Measurements from ENCODE around the gene TMEM44.

The TMEM44 gene

DNA sequence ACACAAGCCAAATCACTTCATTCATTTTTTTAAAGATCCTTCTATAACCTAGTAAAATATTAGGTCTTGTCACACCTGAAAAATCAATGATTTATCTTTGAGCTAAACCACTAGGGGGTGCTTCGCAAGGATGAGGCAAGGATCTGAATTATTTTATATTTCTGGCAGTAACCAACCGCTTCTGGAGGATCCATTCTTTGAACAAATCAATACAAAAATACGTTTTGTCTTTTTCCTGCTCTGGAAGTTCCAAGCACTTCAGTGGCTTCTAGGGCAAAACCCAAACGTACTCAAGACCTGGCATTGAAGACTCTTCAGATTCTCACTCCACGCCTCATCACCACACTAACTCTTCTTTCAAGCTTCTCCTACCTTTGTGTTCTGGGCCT is 38.3 kb upstream of the TMEM44 start:
- Histone ChIP-seq H3K27ac (ENCODE audit: low read depth, low read length) (peak overlapping the region; percentile 91), H3K36me3 (ENCODE audit: insufficient read depth, low read length) (peaks cover 31% of the 10 kb centered on the region), H3K27me3 (ENCODE audit: insufficient read depth, low read length) (peaks cover 12% of the 10 kb centered on the region), H3K9ac (ENCODE audit: low read depth, low read length) (peak overlapping the region; percentile 95), H3K4me3 (ENCODE audit: low read length) (peak overlapping the region; percentile 88), H3K9me3 (ENCODE audit: insufficient read depth, low read depth, low read length) (no peaks in the 10 kb centered on the region), H3K4me1 (ENCODE audit: insufficient read depth, low read length) (peaks cover 6% of the 10 kb centered on the region; the same call in 1 of the 2 replicates)
- WGBS: under 1% methylated on average over 5 of the region's 5 CpGs

- 83% methylated on average over 7 of the region's 7 CpGs for WGBS
- Histone ChIP-seq H3K4me3 (ENCODE audit: low read length) (no peak overlapping the region), H3K9ac (ENCODE audit: low read depth, low read length) (no peak overlapping the region), H3K27ac (ENCODE audit: low read depth, low read length) (no peak overlapping the region), H3K36me3 (ENCODE audit: insufficient read depth, low read length) (peaks cover 64% of the 10 kb centered on the region), H3K9me3 (ENCODE audit: insufficient read depth, low read depth, low read length) (no peaks in the 10 kb centered on the region), H3K27me3 (ENCODE audit: insufficient read depth, low read length) (no peaks in the 10 kb centered on the region), H3K4me1 (ENCODE audit: insufficient read depth, low read length) (peaks cover 6% of the 10 kb centered on the region; the same call in 1 of the 2 replicates)
Measured at GRCh38 chr3:194667363-194667762, 34.1 kb upstream of the TMEM44 start.

DNA sequence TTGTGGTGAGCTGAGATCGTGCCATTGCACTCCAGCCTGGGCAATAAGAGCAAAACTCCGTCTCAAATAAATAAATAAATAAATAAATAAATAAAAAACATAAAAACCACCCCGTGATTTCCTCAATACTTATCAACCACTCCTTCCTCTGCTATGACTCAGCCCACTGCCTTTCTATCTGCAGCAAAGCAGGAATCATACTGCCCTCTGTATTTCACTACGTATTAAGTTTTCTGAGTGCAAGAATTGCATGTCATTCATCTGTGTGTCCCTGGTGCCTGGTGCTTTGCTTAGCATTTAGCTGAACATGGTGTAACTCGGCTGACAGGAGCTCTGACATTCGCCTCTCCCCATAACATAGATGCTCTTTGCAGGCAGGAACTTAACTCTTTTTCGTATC is 31.6 kb upstream of the TMEM44 start:
- no peaks in the 10 kb centered on the region for H3K4me1 ChIP-seq (ENCODE audit: insufficient read depth, low read length)
- no peak overlapping the region for H3K9ac ChIP-seq (ENCODE audit: low read depth, low read length)
- H3K36me3 ChIP-seq (ENCODE audit: insufficient read depth, low read length): peaks cover 82% of the 10 kb centered on the region
- no peaks in the 10 kb centered on the region for H3K27me3 ChIP-seq (ENCODE audit: insufficient read depth, low read length)
- H3K4me3 ChIP-seq (ENCODE audit: low read length): no peak overlapping the region
- no peak overlapping the region for H3K27ac ChIP-seq (ENCODE audit: low read depth, low read length)
- 92% methylated on average over 7 of the region's 7 CpGs for WGBS
- H3K9me3 ChIP-seq (ENCODE audit: insufficient read depth, low read depth, low read length): no peaks in the 10 kb centered on the region

DNA sequence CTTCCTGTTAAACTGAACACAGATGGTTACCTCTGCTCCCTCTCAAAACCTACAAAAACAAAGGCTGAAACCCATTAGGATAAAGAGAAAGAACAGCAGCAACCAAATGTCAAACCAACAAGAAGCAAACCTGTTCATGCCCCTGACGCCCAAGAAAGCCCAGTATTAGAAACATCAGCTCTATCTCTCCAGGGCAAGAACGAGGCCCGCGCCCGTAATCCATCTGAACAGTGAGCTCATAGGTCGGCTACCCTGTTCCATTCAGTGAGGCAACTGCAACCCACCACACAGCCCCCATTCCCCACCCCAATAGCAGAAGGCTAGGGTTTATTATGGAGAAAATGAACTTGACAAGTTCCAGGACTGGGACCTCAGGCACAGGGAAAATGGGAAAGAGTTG is 28.7 kb upstream of the TMEM44 start:
- H3K4me1 ChIP-seq (ENCODE audit: insufficient read depth, low read length): no peaks in the 10 kb centered on the region
- H3K9me3 ChIP-seq (ENCODE audit: insufficient read depth, low read depth, low read length): no peaks in the 10 kb centered on the region
- WGBS: 82% methylated on average over 6 of the region's 6 CpGs
- H3K4me3 ChIP-seq (ENCODE audit: low read length): no peak overlapping the region
- H3K36me3 ChIP-seq (ENCODE audit: insufficient read depth, low read length): peaks cover 87% of the 10 kb centered on the region
- no peaks in the 10 kb centered on the region for H3K27me3 ChIP-seq (ENCODE audit: insufficient read depth, low read length)
- no peak overlapping the region for H3K27ac ChIP-seq (ENCODE audit: low read depth, low read length)
- no peak overlapping the region for H3K9ac ChIP-seq (ENCODE audit: low read depth, low read length)

- Histone ChIP-seq H3K4me1 (ENCODE audit: insufficient read depth, low read length) (no peaks in the 10 kb centered on the region), H3K27me3 (ENCODE audit: insufficient read depth, low read length) (no peaks in the 10 kb centered on the region), H3K36me3 (ENCODE audit: insufficient read depth, low read length) (peaks cover 83% of the 10 kb centered on the region), H3K4me3 (ENCODE audit: low read length) (no peak overlapping the region), H3K9ac (ENCODE audit: low read depth, low read length) (no peak overlapping the region), H3K9me3 (ENCODE audit: insufficient read depth, low read depth, low read length) (no peaks in the 10 kb centered on the region), H3K27ac (ENCODE audit: low read depth, low read length) (no peak overlapping the region)
- 92% methylated on average over 2 of the region's 3 CpGs for WGBS
Measured at GRCh38 chr3:194661374-194661773, 28.2 kb upstream of the TMEM44 start.

DNA sequence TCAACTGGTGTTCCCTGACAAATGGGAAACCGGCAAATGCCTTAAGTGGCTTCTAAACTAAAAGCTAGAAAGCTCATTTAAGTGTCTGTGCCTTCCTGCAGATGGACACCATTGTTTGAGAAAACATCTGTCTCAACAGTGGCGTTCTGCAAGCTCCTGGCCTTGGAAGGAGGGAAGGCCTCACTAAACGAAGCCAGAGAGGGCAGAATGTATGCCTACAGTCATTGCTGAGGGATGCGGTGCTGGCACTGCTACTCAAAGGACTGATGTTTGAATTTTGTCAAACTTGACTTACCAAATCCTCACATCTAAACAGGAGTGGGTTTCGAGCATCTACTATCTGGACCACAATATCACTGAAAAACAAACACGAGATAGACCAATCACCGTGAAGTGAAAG is 26.6 kb upstream of the TMEM44 start:
- no peak overlapping the region for H3K4me3 ChIP-seq (ENCODE audit: low read length)
- H3K9me3 ChIP-seq (ENCODE audit: insufficient read depth, low read depth, low read length): no peaks in the 10 kb centered on the region
- H3K9ac ChIP-seq (ENCODE audit: low read depth, low read length): no peak overlapping the region
- no peaks in the 10 kb centered on the region for H3K27me3 ChIP-seq (ENCODE audit: insufficient read depth, low read length)
- H3K27ac ChIP-seq (ENCODE audit: low read depth, low read length): no peak overlapping the region
- no peaks in the 10 kb centered on the region; the same call in 1 of the 2 replicates for H3K4me1 ChIP-seq (ENCODE audit: insufficient read depth, low read length)
- H3K36me3 ChIP-seq (ENCODE audit: insufficient read depth, low read length): peaks cover 70% of the 10 kb centered on the region
- WGBS: 94% methylated on average over 7 of the region's 7 CpGs

DNA sequence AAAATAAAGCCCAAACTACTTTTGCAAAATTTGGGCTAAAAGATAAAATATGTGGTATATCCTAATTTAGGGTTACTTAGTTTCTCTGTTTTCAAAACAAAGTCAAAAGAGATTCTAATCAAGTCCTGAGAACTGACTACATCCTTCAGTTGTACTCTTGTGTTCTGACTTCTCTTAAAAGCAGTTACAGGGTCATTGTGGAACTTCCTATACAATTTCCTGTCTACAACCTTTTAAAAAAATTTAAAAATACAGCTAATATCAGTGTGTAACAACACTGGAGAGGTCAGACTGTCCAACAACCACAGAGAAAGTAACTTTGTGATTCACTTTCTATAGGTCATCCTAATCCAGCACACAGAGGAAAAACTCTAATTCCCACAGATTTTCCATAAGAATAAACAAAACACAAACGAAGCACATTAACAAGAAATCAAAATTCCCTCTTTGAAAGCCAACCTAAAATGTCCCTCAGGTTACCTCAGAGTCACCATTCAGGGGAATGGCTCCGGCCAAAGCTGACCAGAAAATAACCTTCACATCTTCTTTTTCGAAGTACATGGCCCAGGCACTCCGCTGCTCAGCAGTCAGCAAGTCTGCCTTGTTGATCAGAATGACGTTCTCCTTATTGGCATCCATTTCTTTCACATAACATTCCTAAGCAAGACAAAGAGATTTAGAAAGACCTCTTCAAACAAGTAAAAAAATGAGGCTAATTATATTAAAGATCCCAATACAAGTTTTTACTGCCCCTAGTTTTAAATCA is 25.4 kb upstream of the TMEM44 start:
- peaks cover 8% of the 10 kb centered on the region; the same call in 1 of the 2 replicates for H3K4me1 ChIP-seq (ENCODE audit: insufficient read depth, low read length)
- 94% methylated on average over 5 of the region's 5 CpGs for WGBS
- H3K9me3 ChIP-seq (ENCODE audit: insufficient read depth, low read depth, low read length): no peaks in the 10 kb centered on the region
- no peaks in the 10 kb centered on the region for H3K27me3 ChIP-seq (ENCODE audit: insufficient read depth, low read length)
- no peak overlapping the region for H3K4me3 ChIP-seq (ENCODE audit: low read length)
- H3K36me3 ChIP-seq (ENCODE audit: insufficient read depth, low read length): peaks cover 70% of the 10 kb centered on the region
- H3K9ac ChIP-seq (ENCODE audit: low read depth, low read length): no peak overlapping the region
- H3K27ac ChIP-seq (ENCODE audit: low read depth, low read length): no peak overlapping the region

GRCh38 chr3:194657439-194657838 is 24.2 kb upstream of the TMEM44 start:
- 83% methylated on average over 7 of the region's 7 CpGs for WGBS
- H3K9ac ChIP-seq (ENCODE audit: low read depth, low read length): no peak overlapping the region
- no peaks in the 10 kb centered on the region for H3K27me3 ChIP-seq (ENCODE audit: insufficient read depth, low read length)
- no peak overlapping the region for H3K4me3 ChIP-seq (ENCODE audit: low read length)
- H3K4me1 ChIP-seq (ENCODE audit: insufficient read depth, low read length): peaks cover 8% of the 10 kb centered on the region; the same call in 1 of the 2 replicates
- H3K27ac ChIP-seq (ENCODE audit: low read depth, low read length): no peak overlapping the region
- H3K9me3 ChIP-seq (ENCODE audit: insufficient read depth, low read depth, low read length): no peaks in the 10 kb centered on the region
- peaks cover 70% of the 10 kb centered on the region for H3K36me3 ChIP-seq (ENCODE audit: insufficient read depth, low read length)

DNA sequence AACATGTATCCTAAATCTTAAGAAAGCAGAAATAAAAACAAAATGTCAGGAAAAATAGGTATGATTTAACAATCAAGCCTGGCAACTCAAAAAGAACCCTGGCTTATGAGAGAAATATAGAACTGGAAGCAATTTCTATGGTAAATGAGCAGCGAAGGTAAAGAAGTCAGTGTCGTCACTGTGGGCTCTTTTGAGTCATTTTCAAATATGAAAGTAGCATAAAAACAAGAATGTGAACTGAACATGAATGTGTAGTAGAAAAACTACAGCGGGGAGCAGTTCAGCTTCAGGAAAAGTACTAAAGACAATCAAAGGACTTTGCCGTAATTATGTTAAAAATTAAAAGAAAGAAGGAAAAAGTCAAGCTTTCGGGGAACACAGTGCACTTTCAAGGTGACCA is 21.2 kb upstream of the TMEM44 start:
- peak overlapping the region; percentile 86; the same call in 1 of the 2 replicates for H3K27ac ChIP-seq (ENCODE audit: low read depth, low read length)
- H3K4me1 ChIP-seq (ENCODE audit: insufficient read depth, low read length): peaks cover 8% of the 10 kb centered on the region; the same call in 1 of the 2 replicates
- no peak overlapping the region for H3K4me3 ChIP-seq (ENCODE audit: low read length)
- 79% methylated on average over 5 of the region's 5 CpGs for WGBS
- H3K9ac ChIP-seq (ENCODE audit: low read depth, low read length): no peak overlapping the region
- H3K36me3 ChIP-seq (ENCODE audit: insufficient read depth, low read length): peaks cover 72% of the 10 kb centered on the region
- no peaks in the 10 kb centered on the region for H3K27me3 ChIP-seq (ENCODE audit: insufficient read depth, low read length)
- H3K9me3 ChIP-seq (ENCODE audit: insufficient read depth, low read depth, low read length): no peaks in the 10 kb centered on the region

DNA sequence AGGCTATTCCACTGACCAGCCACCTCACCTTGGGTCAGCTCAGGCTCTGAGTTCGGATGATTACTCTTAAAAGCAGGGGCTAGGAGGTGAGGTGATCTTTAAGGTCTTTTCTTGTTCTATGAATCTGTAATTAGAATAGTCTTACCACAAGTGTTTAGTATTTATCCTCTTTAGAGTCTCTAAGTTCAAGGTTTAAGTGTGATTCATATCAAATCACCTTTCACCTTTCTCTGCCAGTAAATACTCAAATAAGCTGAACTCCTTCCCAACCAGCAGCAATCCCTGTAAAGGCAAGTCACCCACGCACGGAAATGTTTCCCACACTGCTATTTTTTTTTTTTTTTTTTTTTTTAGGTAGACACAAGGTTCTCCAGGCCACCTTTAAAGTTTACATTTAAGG is 14.5 kb upstream of the TMEM44 start:
- Histone ChIP-seq H3K9me3 (ENCODE audit: insufficient read depth, low read depth, low read length) (no peaks in the 10 kb centered on the region), H3K9ac (ENCODE audit: low read depth, low read length) (no peak overlapping the region), H3K4me1 (ENCODE audit: insufficient read depth, low read length) (no peaks in the 10 kb centered on the region), H3K27me3 (ENCODE audit: insufficient read depth, low read length) (no peaks in the 10 kb centered on the region), H3K4me3 (ENCODE audit: low read length) (no peak overlapping the region), H3K27ac (ENCODE audit: low read depth, low read length) (no peak overlapping the region), H3K36me3 (ENCODE audit: insufficient read depth, low read length) (peaks cover 95% of the 10 kb centered on the region)
- WGBS: 95% methylated on average over 2 of the region's 3 CpGs

DNA sequence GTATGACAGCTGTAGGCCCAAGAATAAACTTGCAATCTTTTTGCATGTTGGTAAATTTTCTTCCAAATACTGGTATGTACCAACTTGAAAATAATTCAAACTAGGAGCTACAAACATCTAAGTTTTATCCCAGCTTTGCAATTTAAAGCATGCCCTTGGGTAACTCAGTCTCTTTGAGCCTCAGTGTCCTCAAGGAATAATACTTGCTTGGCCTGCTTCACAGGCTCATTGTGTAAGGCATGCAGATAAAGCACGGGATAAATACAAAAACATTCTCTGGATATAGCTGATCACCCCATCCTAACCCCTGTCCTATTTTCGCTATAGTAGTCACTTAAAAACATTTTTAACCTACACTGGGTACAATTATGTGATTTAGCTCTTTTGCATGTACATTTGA is 9.6 kb upstream of the TMEM44 start:
- Histone ChIP-seq H3K9me3 (ENCODE audit: insufficient read depth, low read depth, low read length) (no peaks in the 10 kb centered on the region), H3K9ac (ENCODE audit: low read depth, low read length) (no peak overlapping the region), H3K4me1 (ENCODE audit: insufficient read depth, low read length) (no peaks in the 10 kb centered on the region), H3K4me3 (ENCODE audit: low read length) (no peak overlapping the region), H3K27me3 (ENCODE audit: insufficient read depth, low read length) (no peaks in the 10 kb centered on the region), H3K36me3 (ENCODE audit: insufficient read depth, low read length) (peaks cover 74% of the 10 kb centered on the region), H3K27ac (ENCODE audit: low read depth, low read length) (no peak overlapping the region)
- WGBS: 100% methylated on average over 2 of the region's 2 CpGs
